DND-41 (cell line): ENCODE data around the gene CRTC3.

Experiments
- ATAC-seq: fragments of 200-7000 bp; cut with Tn5 transposase; 3 replicates; pipeline ENCODE4 v1.9.1; 2021; ENCODE audit warnings: low read depth; ENCODE audit not compliant: insufficient read depth
- DNase-seq: peaks from one replicate; pipeline ENCODE4 v3.0.0-alpha.2; 2020
- H2AFZ ChIP-seq: 2 replicates; pipeline ENCODE4 v1.6.0; 2012; ENCODE audit warnings: low read depth, low read length
- H3K27ac ChIP-seq: 2 replicates; pipeline ENCODE4 v1.5.1; 2012; ENCODE audit warnings: low read length, inconsistent platforms
- H3K27me3 ChIP-seq: fragments of 200-600 bp; sonication (generic); 2 replicates; pipeline ENCODE4 v1.6.0; 2012; ENCODE audit warnings: low read length, mild to moderate bottlenecking, inconsistent platforms; ENCODE audit not compliant: insufficient read depth, poor library complexity
- H3K36me3 ChIP-seq: 2 replicates; pipeline ENCODE4 v1.5.1; 2012; ENCODE audit warnings: low read length, inconsistent platforms; ENCODE audit not compliant: insufficient read depth
- H3K4me1 ChIP-seq: 2 replicates; pipeline ENCODE4 v1.5.1; 2012; ENCODE audit warnings: mild to moderate bottlenecking, low read length; ENCODE audit not compliant: insufficient read depth
- H3K4me2 ChIP-seq: 2 replicates; pipeline ENCODE4 v1.6.0; 2012; ENCODE audit warnings: mild to moderate bottlenecking, moderate library complexity, low read length, inconsistent platforms; ENCODE audit not compliant: insufficient read depth
- H3K4me3 ChIP-seq, 2 experiments: fragments of 200-600 bp in 1 of 2; shearing (Covaris generic) in 1 of 2; 2 replicates each; pipeline ENCODE4 v1.5.1; 2012 to 2016; ENCODE audit warnings: inconsistent platforms in 2 of 2, low read length in 2 of 2, mild to moderate bottlenecking in 2 of 2, low read depth in 1 of 2, moderate library complexity in 1 of 2
- H3K79me2 ChIP-seq: 2 replicates; pipeline ENCODE4 v1.6.0; 2012; ENCODE audit warnings: low read length, inconsistent platforms; ENCODE audit not compliant: insufficient read depth
- H3K9ac ChIP-seq: 2 replicates; pipeline ENCODE4 v1.6.0; 2012; ENCODE audit warnings: low read depth, mild to moderate bottlenecking, inconsistent platforms, low read length, moderate library complexity
- H3K9me3 ChIP-seq: 2 replicates; pipeline ENCODE4 v1.5.1; 2012; ENCODE audit warnings: low read length, moderate library complexity, mild to moderate bottlenecking, inconsistent platforms; ENCODE audit not compliant: insufficient read depth, severe bottlenecking
- H4K20me1 ChIP-seq: 2 replicates; pipeline ENCODE4 v1.6.0; 2012; ENCODE audit warnings: low read length; ENCODE audit not compliant: insufficient read depth
- EZH2 ChIP-seq: IDR thresholded peaks from 3 replicates; pipeline ENCODE4 v1.6.1; 2012; ENCODE audit warnings: borderline replicate concordance, low read depth, mild to moderate bottlenecking, moderate library complexity, low read length, inconsistent platforms; ENCODE audit not compliant: severe bottlenecking
- TF ChIP-seq, protein P1 (sequence below): IDR thresholded peaks from 2 replicates; pipeline ENCODE4 v1.5.1; 2012; ENCODE audit warnings: borderline replicate concordance, low read length, moderate library complexity, mild to moderate bottlenecking; ENCODE audit not compliant: poor library complexity, severe bottlenecking; ENCODE audit errors: extremely low read depth

CRTC3 gene

DNA sequence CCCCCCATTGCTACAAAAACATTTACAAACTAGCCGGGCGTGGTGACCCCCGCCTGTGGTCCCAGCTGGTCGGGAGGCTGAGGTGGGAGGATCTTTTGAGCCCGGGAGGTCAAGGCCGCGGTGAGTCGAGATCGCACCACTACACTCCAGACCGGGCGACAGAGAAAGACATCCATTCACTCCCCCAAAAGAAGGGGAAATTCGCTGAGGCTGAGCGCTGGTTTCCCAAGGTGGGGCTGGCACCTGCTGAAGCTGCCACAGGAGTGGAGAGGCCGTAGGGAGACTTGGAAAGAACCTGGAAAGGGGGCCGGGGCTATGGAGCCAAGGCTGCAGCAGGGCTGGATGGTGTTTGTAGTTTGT lies 732 bp upstream of the CRTC3 start:
- Histone ChIP-seq H3K9me3 (no peaks in the 10 kb centered on the region), H3K4me3 (peak overlapping the region in 1 of 2 experiments; percentile 85; a peak in 2 of 4 replicates), H3K79me2 (peaks cover 35% of the 10 kb centered on the region), H3K9ac (peak overlapping the region; percentile 77), H3K27me3 (no peaks in the 10 kb centered on the region), H3K4me1 (peaks cover 24% of the 10 kb centered on the region), H3K4me2 (peak overlapping the region; percentile 91), H3K36me3 (no peaks in the 10 kb centered on the region; the same call in 1 of the 2 replicates), H2AFZ (peak overlapping the region; percentile 89), H3K27ac (no peak overlapping the region), H4K20me1 (peaks cover 7% of the 10 kb centered on the region; the same call in 1 of the 2 replicates)
- TF ChIP-seq, protein P1, sequence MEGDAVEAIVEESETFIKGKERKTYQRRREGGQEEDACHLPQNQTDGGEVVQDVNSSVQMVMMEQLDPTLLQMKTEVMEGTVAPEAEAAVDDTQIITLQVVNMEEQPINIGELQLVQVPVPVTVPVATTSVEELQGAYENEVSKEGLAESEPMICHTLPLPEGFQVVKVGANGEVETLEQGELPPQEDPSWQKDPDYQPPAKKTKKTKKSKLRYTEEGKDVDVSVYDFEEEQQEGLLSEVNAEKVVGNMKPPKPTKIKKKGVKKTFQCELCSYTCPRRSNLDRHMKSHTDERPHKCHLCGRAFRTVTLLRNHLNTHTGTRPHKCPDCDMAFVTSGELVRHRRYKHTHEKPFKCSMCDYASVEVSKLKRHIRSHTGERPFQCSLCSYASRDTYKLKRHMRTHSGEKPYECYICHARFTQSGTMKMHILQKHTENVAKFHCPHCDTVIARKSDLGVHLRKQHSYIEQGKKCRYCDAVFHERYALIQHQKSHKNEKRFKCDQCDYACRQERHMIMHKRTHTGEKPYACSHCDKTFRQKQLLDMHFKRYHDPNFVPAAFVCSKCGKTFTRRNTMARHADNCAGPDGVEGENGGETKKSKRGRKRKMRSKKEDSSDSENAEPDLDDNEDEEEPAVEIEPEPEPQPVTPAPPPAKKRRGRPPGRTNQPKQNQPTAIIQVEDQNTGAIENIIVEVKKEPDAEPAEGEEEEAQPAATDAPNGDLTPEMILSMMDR: no peak
- no peak for TF ChIP-seq EZH2
- DNase-seq (no peak), ATAC-seq (no peak)

DNA sequence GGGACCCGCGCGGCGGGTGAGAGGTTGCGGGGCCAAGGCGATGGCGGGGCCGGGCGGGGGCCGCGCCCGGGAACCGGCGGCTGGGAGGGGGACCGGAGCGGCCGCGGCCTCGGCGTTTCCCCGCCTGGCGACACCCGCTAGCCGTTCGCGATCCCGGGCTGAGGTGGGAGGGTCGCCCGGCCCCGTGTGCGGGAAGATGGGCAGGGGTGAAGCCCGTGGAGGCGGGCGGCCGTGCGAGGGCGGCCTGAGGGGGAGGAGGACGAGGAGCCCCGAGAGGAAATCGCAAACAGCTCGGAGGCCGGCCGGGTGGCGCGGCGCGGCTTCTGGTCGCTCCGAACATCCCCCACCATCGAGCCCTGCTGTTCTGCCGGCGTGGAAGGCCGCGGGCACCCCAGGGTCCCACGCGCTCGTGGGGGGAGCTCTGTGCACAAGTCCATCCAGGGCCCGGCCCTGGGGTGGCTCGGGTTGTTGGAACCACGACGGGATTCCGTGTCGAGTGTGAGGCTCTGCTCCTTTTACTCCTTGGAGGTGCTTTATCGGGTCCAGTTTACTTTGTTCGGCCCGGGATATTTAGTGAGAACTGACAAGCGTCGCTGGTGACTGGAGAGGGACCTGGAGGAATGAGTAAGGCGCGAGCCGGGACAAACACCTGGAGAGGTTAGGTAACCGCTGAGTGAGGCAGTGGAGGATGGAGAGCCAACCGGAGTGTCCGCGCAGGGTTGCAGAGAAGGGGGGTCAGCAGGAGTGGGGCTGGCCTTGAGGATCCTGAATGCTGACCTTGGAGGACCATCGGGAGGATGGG lies 728 bp downstream of the CRTC3 start:
- Histone ChIP-seq H3K27ac (peak overlapping the region; percentile 65), H2AFZ (peak overlapping the region; percentile 82), H3K27me3 (no peaks in the 10 kb centered on the region), H3K4me1 (peaks cover 24% of the 10 kb centered on the region), H3K9me3 (no peaks in the 10 kb centered on the region), H4K20me1 (peaks cover 11% of the 10 kb centered on the region; the same call in 1 of the 2 replicates), H3K4me2 (peak overlapping the region; percentile 91), H3K79me2 (peaks cover 47% of the 10 kb centered on the region), H3K4me3 (peak overlapping the region; percentile 43 to 85), H3K36me3 (no peaks in the 10 kb centered on the region; the same call in 1 of the 2 replicates), H3K9ac (peak overlapping the region; percentile 77)
- ATAC-seq (peak; percentile 60), DNase-seq (peak; percentile 49)
- TF ChIP-seq, protein P1: no peak
- TF ChIP-seq EZH2: no peak

DNA sequence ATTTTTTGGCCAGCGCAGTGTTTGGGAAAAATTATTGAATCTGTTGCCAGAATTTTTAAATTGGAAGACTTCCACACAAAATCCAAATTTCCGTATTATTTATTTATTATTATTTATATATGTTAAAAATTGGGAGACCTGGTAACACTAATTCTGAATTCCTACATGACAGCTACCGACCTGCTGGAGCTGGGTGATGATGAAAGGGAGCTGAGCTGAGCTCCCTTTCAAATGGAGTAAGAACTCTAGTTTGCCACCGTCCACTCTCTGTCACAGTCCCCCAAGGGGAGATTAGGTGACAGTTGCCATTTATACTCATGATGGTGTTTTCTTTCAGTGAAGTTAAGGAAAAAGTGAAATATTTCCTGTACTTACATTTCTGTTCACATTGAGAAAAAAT lies 1.4 kb downstream of the CRTC3 start:
- Histone ChIP-seq H3K4me2 (peak overlapping the region; percentile 91), H3K4me1 (peaks cover 24% of the 10 kb centered on the region), H4K20me1 (peaks cover 13% of the 10 kb centered on the region; the same call in 1 of the 2 replicates), H2AFZ (no peak overlapping the region; the same call in 1 of the 2 replicates), H3K9ac (peak overlapping the region; percentile 77), H3K27ac (no peak overlapping the region), H3K4me3 (peak overlapping the region; percentile 43 to 85; a peak in 3 of 4 replicates), H3K27me3 (no peaks in the 10 kb centered on the region), H3K9me3 (no peaks in the 10 kb centered on the region), H3K79me2 (peaks cover 54% of the 10 kb centered on the region), H3K36me3 (no peaks in the 10 kb centered on the region; the same call in 1 of the 2 replicates)
- ATAC-seq (no peak), DNase-seq (no peak)
- TF ChIP-seq, protein P1: no peak
